ENCODE results near the gene USP24.

GRCh38 chr1:55164906-55165305, 50.3 kb downstream of the USP24 start:
- TF ChIP-seq, protein P1, sequence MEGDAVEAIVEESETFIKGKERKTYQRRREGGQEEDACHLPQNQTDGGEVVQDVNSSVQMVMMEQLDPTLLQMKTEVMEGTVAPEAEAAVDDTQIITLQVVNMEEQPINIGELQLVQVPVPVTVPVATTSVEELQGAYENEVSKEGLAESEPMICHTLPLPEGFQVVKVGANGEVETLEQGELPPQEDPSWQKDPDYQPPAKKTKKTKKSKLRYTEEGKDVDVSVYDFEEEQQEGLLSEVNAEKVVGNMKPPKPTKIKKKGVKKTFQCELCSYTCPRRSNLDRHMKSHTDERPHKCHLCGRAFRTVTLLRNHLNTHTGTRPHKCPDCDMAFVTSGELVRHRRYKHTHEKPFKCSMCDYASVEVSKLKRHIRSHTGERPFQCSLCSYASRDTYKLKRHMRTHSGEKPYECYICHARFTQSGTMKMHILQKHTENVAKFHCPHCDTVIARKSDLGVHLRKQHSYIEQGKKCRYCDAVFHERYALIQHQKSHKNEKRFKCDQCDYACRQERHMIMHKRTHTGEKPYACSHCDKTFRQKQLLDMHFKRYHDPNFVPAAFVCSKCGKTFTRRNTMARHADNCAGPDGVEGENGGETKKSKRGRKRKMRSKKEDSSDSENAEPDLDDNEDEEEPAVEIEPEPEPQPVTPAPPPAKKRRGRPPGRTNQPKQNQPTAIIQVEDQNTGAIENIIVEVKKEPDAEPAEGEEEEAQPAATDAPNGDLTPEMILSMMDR (IDR thresholded peaks at IDR 0.05): no peak
- TF ChIP-seq EZH2 (IDR thresholded peaks at IDR 0.05; ENCODE audit: borderline replicate concordance, insufficient read depth, low read depth, low read length, poor library complexity, severe bottlenecking): no peak

All from B cell (primary cell).